GM10248 (cell line): ENCODE data around the gene TMEFF2.

Experiments
- CTCF ChIA-PET: fragments of 300-600 bp; sonication (Branson Sonifier 250); formaldehyde crosslinking; extraction: SDS; loops from one replicate; lab custom pipeline; 2021; ENCODE audit warnings: antibody characterized with exemption; lab: Yijun Ruan, JAX
- POLR2A ChIA-PET: fragments of 350-650 bp; sonication (Branson Sonifier 250); formaldehyde crosslinking; extraction: SDS; loops from one replicate; lab custom pipeline; 2020; ENCODE audit warnings: antibody characterized with exemption; lab: Yijun Ruan, JAX
- DNase-seq: peaks from one replicate; pipeline ENCODE4 v3.0.0; 2012; ENCODE audit errors: extremely low spot score
- CTCF ChIP-seq: IDR thresholded peaks from 2 replicates; pipeline ENCODE4 v1.5.1; 2012; ENCODE audit warnings: mild to moderate bottlenecking, low read depth; ENCODE audit errors: extremely low read depth, missing control alignments, control extremely low read depth

Gene TMEFF2

GRCh38 chr2:191983591-191983990 lies 211.1 kb downstream of the TMEFF2 start:
- ChIA-PET POLR2A (no interaction called here), CTCF (interaction anchor here (1.1 kb wide), 1 partner anchor 45 kb away, joined by 3 read pairs; no protein-coding TSS in a partner anchor)
- no peak for DNase-seq
- TF ChIP-seq CTCF: no peak

DNA sequence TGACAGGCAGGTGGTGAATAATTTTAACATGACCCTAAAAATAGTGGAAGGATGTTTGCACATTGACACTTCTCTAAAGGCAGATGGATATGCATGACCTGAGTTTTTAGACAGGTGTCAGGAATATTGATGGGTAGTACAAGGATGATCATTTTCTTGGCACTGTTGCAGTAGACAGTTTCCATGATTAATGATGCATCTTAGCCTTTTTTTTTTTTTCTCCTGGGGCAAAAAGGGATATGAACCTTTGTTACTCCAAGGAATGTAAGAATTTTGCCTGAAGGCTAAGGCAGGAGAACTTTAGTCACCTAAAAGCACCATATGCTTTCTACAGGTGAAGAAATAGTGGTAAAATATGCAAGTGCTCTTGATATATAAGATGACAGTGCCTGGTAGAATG lies 211.5 kb downstream of the TMEFF2 start:
- DNase-seq: no peak
- TF ChIP-seq CTCF: no peak
- CTCF ChIA-PET: interaction anchor here (1.1 kb wide), 1 partner anchor 45 kb away, joined by 3 read pairs; no protein-coding TSS in a partner anchor
- POLR2A ChIA-PET: no interaction called here

DNA sequence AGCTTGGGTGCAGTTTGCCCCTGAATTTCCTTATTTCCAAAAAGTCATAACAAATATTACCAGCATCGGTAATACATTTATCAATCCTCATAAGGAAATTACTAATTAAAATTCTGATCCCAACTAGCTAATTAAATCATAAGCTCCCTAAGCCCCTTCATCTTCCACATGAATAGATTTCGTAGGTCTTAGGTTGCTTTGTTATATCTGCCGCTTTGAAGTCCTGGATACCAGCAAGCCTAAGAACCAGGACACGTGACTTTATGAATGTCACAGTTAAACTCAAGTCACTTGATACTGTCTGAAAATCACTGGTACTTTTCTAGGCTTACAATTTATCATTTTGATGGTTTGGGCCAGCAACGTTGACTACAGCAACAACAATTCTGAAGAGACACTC lies 213.0 kb downstream of the TMEFF2 start:
- TF ChIP-seq CTCF: no peak
- ChIA-PET POLR2A (no interaction called here), CTCF (interaction anchor here (1.9 kb wide), 1 partner anchor 9 kb away, joined by 9 read pairs; no protein-coding TSS in a partner anchor)
- DNase-seq: no peak

- ChIA-PET POLR2A (no interaction called here), CTCF (interaction anchor here (1.9 kb wide), 1 partner anchor 10 kb away, joined by 9 read pairs; no protein-coding TSS in a partner anchor)
These were observed 214.2 kb downstream of the TMEFF2 start for GRCh38 chr2:191980483-191980882.

GRCh38 chr2:191979221-191979730 lies 215.5 kb downstream of the TMEFF2 start:
- DNase-seq: no peak
- TF ChIP-seq CTCF: no peak
- POLR2A ChIA-PET: no interaction called here
- CTCF ChIA-PET: no interaction called here

More at GRCh38 chr2:191980483-191980882, 214.2 kb downstream of the TMEFF2 start:
- no peak for DNase-seq
- TF ChIP-seq CTCF: no peak

- TF ChIP-seq CTCF: no peak
- CTCF ChIA-PET: interaction anchor here (0.6 to 1.5 kb wide), 4 partner anchors 10 to 169 kb away, joined by 3 to 4 read pairs (median 4); no protein-coding TSS in a partner anchor
- no peak for DNase-seq
- POLR2A ChIA-PET: no interaction called here
These were observed 217.0 kb downstream of the TMEFF2 start for GRCh38 chr2:191977754-191978153.
